Adipocyte (in vitro differentiated cells): ENCODE results near the gene ALG5.

ENCODE experiments used
- DNase-seq: peaks from one replicate; pipeline ENCODE4 v3.0.0-alpha.2; 2015; ENCODE audit warnings: low read depth
- H3K27me3 ChIP-seq: replicated peaks from 2 replicates; pipeline ENCODE4 v1.7.0; 2013; ENCODE audit warnings: mild to moderate bottlenecking, low read length, moderate library complexity; ENCODE audit not compliant: control insufficient read depth, insufficient read depth
- H3K36me3 ChIP-seq: 2 replicates; pipeline ENCODE4 v1.7.0; 2013; ENCODE audit warnings: low read length, mild to moderate bottlenecking, moderate library complexity; ENCODE audit not compliant: control insufficient read depth, insufficient read depth, severe bottlenecking
- H3K4me1 ChIP-seq: 2 replicates; pipeline ENCODE4 v1.7.0; 2013; ENCODE audit warnings: mild to moderate bottlenecking, low read length, moderate library complexity; ENCODE audit not compliant: control insufficient read depth, insufficient read depth
- H3K4me3 ChIP-seq: 2 replicates; pipeline ENCODE4 v1.7.0; 2013; ENCODE audit warnings: mild to moderate bottlenecking, low read length, moderate library complexity
- H3K9ac ChIP-seq: 2 replicates; pipeline ENCODE4 v1.7.0; 2013; ENCODE audit warnings: mild to moderate bottlenecking, low read length, moderate library complexity
- H3K9me3 ChIP-seq: 2 replicates; pipeline ENCODE4 v1.7.0; 2013; ENCODE audit warnings: mild to moderate bottlenecking, low read length, moderate library complexity; ENCODE audit not compliant: control insufficient read depth

Gene ALG5

GRCh38 chr13:36975172-36975571, 24.0 kb downstream of the ALG5 start:
- H3K36me3 ChIP-seq: peaks cover 57% of the 10 kb centered on the region
- no peak overlapping the region for H3K4me3 ChIP-seq
- no peaks in the 10 kb centered on the region for H3K27me3 ChIP-seq
- H3K9me3 ChIP-seq: peaks cover 7% of the 10 kb centered on the region
- no peak overlapping the region for H3K9ac ChIP-seq
- DNase-seq: no peak
- peaks cover 7% of the 10 kb centered on the region for H3K4me1 ChIP-seq

- Histone ChIP-seq H3K4me1 (no peaks in the 10 kb centered on the region), H3K36me3 (peaks cover 61% of the 10 kb centered on the region), H3K4me3 (no peak overlapping the region), H3K9ac (no peak overlapping the region), H3K27me3 (no peaks in the 10 kb centered on the region), H3K9me3 (peaks cover 7% of the 10 kb centered on the region)
- DNase-seq: no peak
Observed at GRCh38 chr13:36973621-36974295, 25.4 kb downstream of the ALG5 start.

- Histone ChIP-seq H3K4me1 (no peaks in the 10 kb centered on the region), H3K9me3 (peaks cover 7% of the 10 kb centered on the region), H3K36me3 (peaks cover 61% of the 10 kb centered on the region), H3K4me3 (no peak overlapping the region), H3K27me3 (no peaks in the 10 kb centered on the region), H3K9ac (no peak overlapping the region)
- no peak for DNase-seq
Observed at GRCh38 chr13:36973009-36973408, 26.1 kb downstream of the ALG5 start.

- peaks cover 82% of the 10 kb centered on the region for H3K36me3 ChIP-seq
- no peaks in the 10 kb centered on the region for H3K4me1 ChIP-seq
- no peaks in the 10 kb centered on the region for H3K27me3 ChIP-seq
- peak; percentile 24 for DNase-seq
- H3K9me3 ChIP-seq: no peaks in the 10 kb centered on the region
- H3K4me3 ChIP-seq: no peak overlapping the region
- no peak overlapping the region for H3K9ac ChIP-seq
Observed at GRCh38 chr13:36966404-36966803, 32.7 kb downstream of the ALG5 start.

GRCh38 chr13:36965767-36966166, 33.4 kb downstream of the ALG5 start:
- Histone ChIP-seq H3K4me1 (no peaks in the 10 kb centered on the region), H3K9ac (no peak overlapping the region), H3K27me3 (no peaks in the 10 kb centered on the region), H3K9me3 (no peaks in the 10 kb centered on the region), H3K4me3 (no peak overlapping the region), H3K36me3 (peaks cover 79% of the 10 kb centered on the region)
- peak; percentile 69 for DNase-seq

- Histone ChIP-seq H3K36me3 (peaks cover 49% of the 10 kb centered on the region), H3K4me3 (no peak overlapping the region), H3K9me3 (no peaks in the 10 kb centered on the region), H3K4me1 (peaks cover 6% of the 10 kb centered on the region), H3K27me3 (no peaks in the 10 kb centered on the region), H3K9ac (peak overlapping the region; percentile 27)
- DNase-seq: peak; percentile 15
Observed at GRCh38 chr13:36959456-36960116, 39.6 kb downstream of the ALG5 start.

- DNase-seq: no peak
Observed at GRCh38 chr13:36954542-36954941, 44.6 kb downstream of the ALG5 start.

GRCh38 chr13:36950920-36951319, 48.2 kb downstream of the ALG5 start:
- Histone ChIP-seq H3K4me3 (no peak overlapping the region), H3K27me3 (no peaks in the 10 kb centered on the region), H3K4me1 (no peaks in the 10 kb centered on the region), H3K9me3 (no peaks in the 10 kb centered on the region), H3K9ac (no peak overlapping the region), H3K36me3 (peaks cover 61% of the 10 kb centered on the region)
- no peak for DNase-seq

More at GRCh38 chr13:36954542-36954941, 44.6 kb downstream of the ALG5 start:
- Histone ChIP-seq H3K4me1 (peaks cover under 1% of the 10 kb centered on the region), H3K9ac (no peak overlapping the region), H3K27me3 (no peaks in the 10 kb centered on the region), H3K36me3 (peaks cover 50% of the 10 kb centered on the region), H3K4me3 (no peak overlapping the region), H3K9me3 (no peaks in the 10 kb centered on the region)

GRCh38 chr13:36950330-36950729, 48.8 kb downstream of the ALG5 start:
- Histone ChIP-seq H3K4me3 (no peak overlapping the region), H3K36me3 (peaks cover 58% of the 10 kb centered on the region), H3K27me3 (no peaks in the 10 kb centered on the region), H3K9me3 (no peaks in the 10 kb centered on the region), H3K4me1 (no peaks in the 10 kb centered on the region), H3K9ac (no peak overlapping the region)
- no peak for DNase-seq

- H3K36me3 ChIP-seq: peaks cover 24% of the 10 kb centered on the region
- no peak for DNase-seq
- H3K9me3 ChIP-seq: no peaks in the 10 kb centered on the region
- H3K4me3 ChIP-seq: no peak overlapping the region
- no peaks in the 10 kb centered on the region for H3K27me3 ChIP-seq
- no peaks in the 10 kb centered on the region for H3K4me1 ChIP-seq
- H3K9ac ChIP-seq: no peak overlapping the region
Observed at GRCh38 chr13:36945078-36945477, 54.1 kb downstream of the ALG5 start.

GRCh38 chr13:36925603-36926002, 73.5 kb downstream of the ALG5 start:
- H3K4me3 ChIP-seq: no peak overlapping the region
- no peaks in the 10 kb centered on the region for H3K9me3 ChIP-seq
- H3K4me1 ChIP-seq: no peaks in the 10 kb centered on the region
- no peaks in the 10 kb centered on the region for H3K36me3 ChIP-seq
- no peaks in the 10 kb centered on the region for H3K27me3 ChIP-seq
- no peak for DNase-seq
- H3K9ac ChIP-seq: no peak overlapping the region
